ENCODE results near the gene REEP6. TPM values are rescaled to one million over a fixed set of nuclear protein-coding genes. Genes with fewer than 3 reads are reported as not detected.

Gene REEP6
- total RNA-seq, 1 experiment from 2014 or later = 10.5 TPM

DNA sequence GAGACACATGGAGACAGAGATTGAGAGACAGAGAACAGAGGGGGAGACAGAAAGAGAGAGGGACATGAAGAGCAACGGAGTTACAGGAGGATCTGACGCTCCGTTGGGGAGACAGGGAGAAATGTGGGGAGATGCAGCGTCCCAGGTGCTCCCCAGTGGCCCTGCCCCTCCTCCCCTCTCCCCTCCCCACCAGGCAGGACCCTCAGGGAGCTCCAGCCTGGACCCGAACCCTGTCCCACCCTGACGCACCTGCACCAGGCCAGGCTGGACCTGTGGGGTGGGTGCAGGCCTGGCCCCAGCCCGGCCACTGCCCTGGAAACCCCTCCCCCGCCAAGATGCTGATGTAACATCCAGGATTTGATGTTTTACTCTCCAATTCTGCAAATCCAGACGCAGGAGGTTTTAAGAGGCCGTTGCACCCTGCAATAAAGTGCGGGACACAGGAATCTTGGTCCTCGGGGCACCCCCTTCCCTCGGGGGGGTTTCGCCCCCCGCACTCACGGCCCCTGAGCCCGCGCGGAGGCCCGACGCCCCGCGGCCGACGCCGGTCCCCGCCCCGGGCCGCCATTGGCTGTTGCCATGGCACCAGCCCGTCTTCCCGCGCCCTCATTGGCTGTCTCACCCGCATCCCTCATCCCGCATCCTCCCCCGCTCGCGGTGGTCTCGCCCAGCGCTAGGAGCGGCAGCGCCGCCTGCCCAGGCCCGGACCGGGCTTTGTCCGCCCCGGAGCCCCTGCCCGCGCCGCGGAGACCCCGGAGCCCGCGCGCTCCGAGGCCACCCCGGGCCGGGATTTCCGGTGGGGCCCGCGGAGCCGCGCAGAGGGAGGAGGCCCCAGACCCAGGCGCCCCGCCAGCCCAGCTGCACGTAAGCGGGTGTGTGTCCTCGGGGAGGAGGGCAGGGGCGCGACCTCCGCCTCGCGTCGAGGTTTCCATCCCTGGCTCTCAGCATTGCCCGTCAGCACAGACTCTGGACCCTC, 41.2 kb upstream of the REEP6 start, which contains the start of gene APC2:
Gene APC2 (plus strand): TSS at position 655 of the 976 bp plus-strand sequence. CDS start 2,881 bp downstream, outside the sequence.
- Histone ChIP-seq H2BK15ac (ENCODE audit: low read depth, low read length) (no peak within 1 kb of the TSS), H2AFZ (ENCODE audit: low read length) (no peak within 1 kb of the TSS), H3K79me2 (ENCODE audit: insufficient read depth, low read length) (no peaks in the 10 kb centered on the region), H4K8ac (replicated peaks; ENCODE audit: insufficient read length, low read depth, low read length) (no peak within 1 kb of the TSS), H3K4ac (ENCODE audit: low read depth, low read length) (no peak within 1 kb of the TSS), H3K27me3 (ENCODE audit: insufficient read depth, low read length) (peaks cover 24% of the 10 kb centered on the region; the same call in 1 of the 2 replicates), H4K20me1 (ENCODE audit: control insufficient read depth, insufficient read depth, insufficient read length) (no peaks in the 10 kb centered on the region), H3K14ac (ENCODE audit: insufficient read depth, low read length) (peak within 1 kb of the TSS; percentile 59), H3K9ac (ENCODE audit: extremely low read depth, insufficient read length, low read length) (no peak within 1 kb of the TSS), H3K4me1 (ENCODE audit: insufficient read depth, low read length) (no peaks in the 10 kb centered on the region; the same call in 1 of the 2 replicates), H3K9me3 (ENCODE audit: control insufficient read depth, low read depth, low read length) (no peaks in the 10 kb centered on the region), H3K79me1 (ENCODE audit: insufficient read depth, low read depth, low read length, poor library complexity, severe bottlenecking) (no peaks in the 10 kb centered on the region), H4K5ac (ENCODE audit: insufficient read length, low read depth, low read length) (no peak within 1 kb of the TSS), H2BK5ac (ENCODE audit: insufficient read length, low read length) (no peak within 1 kb of the TSS), H3K18ac (ENCODE audit: insufficient read length, low read depth, low read length) (peak within 1 kb of the TSS; percentile 22), H4K91ac (ENCODE audit: insufficient read length, low read depth, low read length) (no peak within 1 kb of the TSS), H3T11ph (ENCODE audit: low read length) (no peak within 1 kb of the TSS), H3K23me2 (ENCODE audit: insufficient read length, low read depth, low read length, poor library complexity, severe bottlenecking) (peaks cover 15% of the 10 kb centered on the region), H2BK20ac (ENCODE audit: low read depth, low read length, poor library complexity, severe bottlenecking) (no peak within 1 kb of the TSS), H2AK5ac (ENCODE audit: insufficient read length, low read length) (no peak within 1 kb of the TSS), H3K23ac (ENCODE audit: insufficient read length, low read depth, low read length) (no peak within 1 kb of the TSS), H3K56ac (ENCODE audit: insufficient read length, low read depth, low read length) (no peak within 1 kb of the TSS), H3K27ac (ENCODE audit: insufficient read length, low read depth, low read length) (no peak within 1 kb of the TSS), H3K4me2 (ENCODE audit: insufficient read depth, insufficient read length, low read length) (no peak within 1 kb of the TSS), H2BK12ac (ENCODE audit: insufficient read length, low read depth, low read length) (no peak within 1 kb of the TSS), H2BK120ac (ENCODE audit: low read depth, low read length, poor library complexity, severe bottlenecking) (no peak within 1 kb of the TSS)
- Mint-ChIP-seq H3K36me3 (ENCODE audit: insufficient read depth in 1 of 3, low read depth in 3 of 3) (no peaks in the 10 kb centered on the region; a peak in 1 of 7 replicates), H3K9me3 (no peaks in the 10 kb centered on the region; a peak in 1 of 5 replicates), H3K27ac (peak within 1 kb of the TSS in 2 of 3 experiments; percentile 29 to 58; a peak in 1 of 7 replicates), H3K4me3 (peak within 1 kb of the TSS; percentile 39 to 74), H3K4me1 (peaks cover 13 to 45% of the 10 kb centered on the region in 2 experiments), H3K27me3 (ENCODE audit: low read depth) (peaks cover 91% of the 10 kb centered on the region)
- no CpG with 5 or more reads among the region's 74 CpGs for WGBS (ENCODE audit: extremely low coverage, insufficient read length, low lambda C conversion rate)
- peak; percentile 83 for DNase-seq
- TF ChIP-seq CTCF (conservative IDR thresholded peaks at IDR 0.05) = no peak
